ENCODE results near the gene AKAP6. TPM values are rescaled to one million over a fixed set of nuclear protein-coding genes. Genes with fewer than 3 reads are reported as not detected.

The AKAP6 gene
- total RNA-seq, 2 experiments from 2014 or later = 0.13 to 0.72 TPM

- intact Hi-C loops (cut with micrococcal nuclease; ENCODE audit: unreplicated experiment) = no loop called here
- TF ChIP-seq CTCF (conservative IDR thresholded peaks at IDR 0.05; ENCODE audit: low read length) = no peak
- TF ChIP-seq EZH2phosphoT487 (IDR thresholded peaks at IDR 0.05; ENCODE audit: borderline replicate concordance, low read depth, low read length) = no peak
- BruUV-seq (replicated peaks) = no TSS peak
- CTCF ChIA-PET (ENCODE audit: unreplicated experiment) = no interaction called here
- Histone ChIP-seq H3K9me2 (ENCODE audit: insufficient read depth, low read length) (no peaks in the 10 kb centered on the region), H3K36me3 (ENCODE audit: insufficient read depth, low read length) (no peaks in the 10 kb centered on the region), H3K4me2 (ENCODE audit: low read length) (no peak overlapping the region), H2AFZ (ENCODE audit: low read length) (no peak overlapping the region), H3K27ac (ENCODE audit: low read depth, low read length, poor library complexity, severe bottlenecking) (no peak overlapping the region), H4K20me1 (ENCODE audit: insufficient read depth, low read length) (no peaks in the 10 kb centered on the region), H3K4me3 (ENCODE audit: low read depth, low read length, poor library complexity, severe bottlenecking) (no peak overlapping the region), H3K79me2 (ENCODE audit: insufficient read depth, low read depth, low read length) (no peaks in the 10 kb centered on the region), H3K4me1 (ENCODE audit: insufficient read depth, low read length, poor library complexity, severe bottlenecking) (no peaks in the 10 kb centered on the region), H3K9me3 (ENCODE audit: low read length) (no peaks in the 10 kb centered on the region)
- no peak for DNase-seq (ENCODE audit: low spot score)
- POLR2A ChIA-PET = interaction anchor here (1.1 kb wide), 1 partner anchor 9 kb away, joined by 3 read pairs; no protein-coding TSS in a partner anchor
These were observed 122.0 kb downstream of the AKAP6 start for GRCh38 chr14:32450919-32451675.

GRCh38 chr14:32453857-32454810 lies 125.0 kb downstream of the AKAP6 start:
- ChIA-PET POLR2A (interaction anchor here (0.6 kb wide), 1 partner anchor 153 kb away, joined by 3 read pairs; no protein-coding TSS in a partner anchor), CTCF (ENCODE audit: unreplicated experiment) (no interaction called here)
- Histone ChIP-seq H3K36me3 (ENCODE audit: insufficient read depth, low read length) (no peaks in the 10 kb centered on the region), H3K4me1 (ENCODE audit: insufficient read depth, low read length, poor library complexity, severe bottlenecking) (no peaks in the 10 kb centered on the region), H3K9me2 (ENCODE audit: insufficient read depth, low read length) (no peaks in the 10 kb centered on the region), H3K4me2 (ENCODE audit: low read length) (no peak overlapping the region), H3K4me3 (ENCODE audit: low read depth, low read length, poor library complexity, severe bottlenecking) (no peak overlapping the region), H4K20me1 (ENCODE audit: insufficient read depth, low read length) (no peaks in the 10 kb centered on the region), H2AFZ (ENCODE audit: low read length) (no peak overlapping the region), H3K27ac (ENCODE audit: low read depth, low read length, poor library complexity, severe bottlenecking) (no peak overlapping the region), H3K79me2 (ENCODE audit: insufficient read depth, low read depth, low read length) (no peaks in the 10 kb centered on the region), H3K9me3 (ENCODE audit: low read length) (no peaks in the 10 kb centered on the region)
- no peak for DNase-seq (ENCODE audit: low spot score)
- BruUV-seq (replicated peaks) = no TSS peak
- intact Hi-C loops (cut with micrococcal nuclease; ENCODE audit: unreplicated experiment) = no loop called here
- TF ChIP-seq EZH2phosphoT487 (IDR thresholded peaks at IDR 0.05; ENCODE audit: borderline replicate concordance, low read depth, low read length) = no peak
- no peak for TF ChIP-seq CTCF (conservative IDR thresholded peaks at IDR 0.05; ENCODE audit: low read length)

All from OCI-LY7 (cell line).